Transverse colon (tissue), 4 donors: ENCODE data around the gene DHRS12.

Experiments used
- CTCF ChIP-seq, 5 experiments: fragments of 200-600 bp in 3 of 5; fragments of 450-650 bp in 2 of 5; sonication (generic) in 3 of 5; IDR thresholded peaks; 1 replicate in 2 of 5; 2 replicates in 3 of 5; pipeline ENCODE4 v1.5.1; 2016 to 2017; ENCODE audit warnings: antibody characterized with exemption in 5 of 5, inconsistent platforms in 3 of 5, mild to moderate bottlenecking in 2 of 5, moderate library complexity in 1 of 5
- EP300 ChIP-seq: sonication (generic); formaldehyde crosslinking; IDR thresholded peaks from one replicate; pipeline ENCODE4 v1.6.1; 2017; ENCODE audit warnings: antibody characterized with exemption, low read depth
- POLR2A ChIP-seq: fragments of 450-650 bp; IDR thresholded peaks from one replicate; pipeline ENCODE4 v1.6.1; 2016; ENCODE audit warnings: antibody characterized with exemption, mild to moderate bottlenecking, moderate library complexity
- POLR2AphosphoS5 ChIP-seq, 3 donors: sonication (generic); formaldehyde crosslinking; IDR thresholded peaks; one replicate each; pipeline ENCODE4 v1.6.1; 2016; ENCODE audit warnings: antibody characterized with exemption in 3 of 3

- TF ChIP-seq POLR2AphosphoS5 (IDR thresholded peaks at IDR 0.05) (no peak), CTCF (IDR thresholded peaks at IDR 0.05) (no peak), POLR2A (no peak), EP300 (no peak)
Measured at GRCh38 chr13:51733374-51734298, 70.3 kb downstream of the DHRS12 start.
